A549 (cell line): ENCODE measurements around the gene GOLGA5.

Source experiments
- POLR2A ChIP-seq: IDR thresholded peaks from 2 replicates; pipeline ENCODE4 v1.6.1; 2012; ENCODE audit warnings: mild to moderate bottlenecking, low read length
- SMC3 ChIP-seq: fragments of >200 bp; sonication (Bioruptor Twin); formaldehyde crosslinking; IDR thresholded peaks from 3 replicates; pipeline ENCODE4 v1.6.1; 2018; ENCODE audit warnings: inconsistent platforms
- TF ChIP-seq, protein P1 (sequence below): IDR thresholded peaks from 2 replicates; pipeline ENCODE4 v1.6.1; 2012
- TF ChIP-seq, protein P2 (sequence below): fragments of >200 bp; sonication (Bioruptor Twin); formaldehyde crosslinking; IDR thresholded peaks from 3 replicates; pipeline ENCODE4 v1.5.1; 2016
- TF ChIP-seq, protein P3 (sequence below): IDR thresholded peaks from 2 replicates; pipeline ENCODE4 v1.6.1; 2012

DNA sequence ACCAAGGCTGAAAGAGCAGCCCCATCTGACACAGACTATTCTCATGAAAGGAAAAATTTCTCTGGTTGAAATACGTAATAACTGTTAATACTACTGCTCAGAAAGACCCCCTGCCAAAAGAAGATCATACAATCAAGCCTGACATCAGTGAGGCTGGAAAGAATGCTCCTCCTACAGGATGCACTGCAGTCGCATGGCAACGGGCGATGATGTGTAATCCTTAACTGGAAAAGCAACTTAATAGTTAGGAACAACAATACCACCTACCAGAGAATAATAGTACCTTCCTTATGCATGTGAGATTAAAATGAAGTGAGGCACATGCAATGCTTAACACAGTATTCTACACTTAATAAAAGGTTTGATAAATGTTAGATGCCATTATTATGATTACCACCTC is 1.2 kb upstream of the GOLGA5 start:
- TF ChIP-seq, protein P1, sequence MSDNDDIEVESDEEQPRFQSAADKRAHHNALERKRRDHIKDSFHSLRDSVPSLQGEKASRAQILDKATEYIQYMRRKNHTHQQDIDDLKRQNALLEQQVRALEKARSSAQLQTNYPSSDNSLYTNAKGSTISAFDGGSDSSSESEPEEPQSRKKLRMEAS: no peak
- TF ChIP-seq, protein P2, sequence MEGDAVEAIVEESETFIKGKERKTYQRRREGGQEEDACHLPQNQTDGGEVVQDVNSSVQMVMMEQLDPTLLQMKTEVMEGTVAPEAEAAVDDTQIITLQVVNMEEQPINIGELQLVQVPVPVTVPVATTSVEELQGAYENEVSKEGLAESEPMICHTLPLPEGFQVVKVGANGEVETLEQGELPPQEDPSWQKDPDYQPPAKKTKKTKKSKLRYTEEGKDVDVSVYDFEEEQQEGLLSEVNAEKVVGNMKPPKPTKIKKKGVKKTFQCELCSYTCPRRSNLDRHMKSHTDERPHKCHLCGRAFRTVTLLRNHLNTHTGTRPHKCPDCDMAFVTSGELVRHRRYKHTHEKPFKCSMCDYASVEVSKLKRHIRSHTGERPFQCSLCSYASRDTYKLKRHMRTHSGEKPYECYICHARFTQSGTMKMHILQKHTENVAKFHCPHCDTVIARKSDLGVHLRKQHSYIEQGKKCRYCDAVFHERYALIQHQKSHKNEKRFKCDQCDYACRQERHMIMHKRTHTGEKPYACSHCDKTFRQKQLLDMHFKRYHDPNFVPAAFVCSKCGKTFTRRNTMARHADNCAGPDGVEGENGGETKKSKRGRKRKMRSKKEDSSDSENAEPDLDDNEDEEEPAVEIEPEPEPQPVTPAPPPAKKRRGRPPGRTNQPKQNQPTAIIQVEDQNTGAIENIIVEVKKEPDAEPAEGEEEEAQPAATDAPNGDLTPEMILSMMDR: no peak
- TF ChIP-seq SMC3 (no peak), POLR2A (no peak)
- TF ChIP-seq, protein P3, sequence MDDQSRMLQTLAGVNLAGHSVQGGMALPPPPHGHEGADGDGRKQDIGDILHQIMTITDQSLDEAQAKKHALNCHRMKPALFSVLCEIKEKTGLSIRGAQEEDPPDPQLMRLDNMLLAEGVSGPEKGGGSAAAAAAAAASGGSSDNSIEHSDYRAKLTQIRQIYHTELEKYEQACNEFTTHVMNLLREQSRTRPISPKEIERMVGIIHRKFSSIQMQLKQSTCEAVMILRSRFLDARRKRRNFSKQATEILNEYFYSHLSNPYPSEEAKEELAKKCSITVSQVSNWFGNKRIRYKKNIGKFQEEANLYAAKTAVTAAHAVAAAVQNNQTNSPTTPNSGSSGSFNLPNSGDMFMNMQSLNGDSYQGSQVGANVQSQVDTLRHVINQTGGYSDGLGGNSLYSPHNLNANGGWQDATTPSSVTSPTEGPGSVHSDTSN: no peak
